ENCODE results near the gene TRPM3.

TRPM3 gene

DNA sequence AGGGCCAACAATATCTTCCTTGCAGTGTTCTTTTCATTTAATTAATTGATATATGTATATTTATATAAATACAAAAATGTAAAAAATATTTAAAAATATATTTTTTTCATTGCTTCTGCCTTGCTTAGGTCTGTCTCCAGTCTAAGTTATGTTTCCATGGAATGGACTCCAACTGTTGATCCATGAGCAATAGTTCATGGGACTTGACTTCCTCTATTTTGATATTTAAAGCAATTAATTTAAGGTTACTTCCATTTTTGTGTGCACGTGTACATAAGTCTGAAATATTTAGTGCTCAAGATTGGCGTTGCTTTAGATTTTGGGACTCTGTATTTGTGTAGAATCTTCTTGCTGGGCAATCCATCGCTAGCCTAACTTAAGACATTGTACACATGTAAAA is 551.6 kb downstream of the TRPM3 start:
- no peak for DNase-seq

DNA sequence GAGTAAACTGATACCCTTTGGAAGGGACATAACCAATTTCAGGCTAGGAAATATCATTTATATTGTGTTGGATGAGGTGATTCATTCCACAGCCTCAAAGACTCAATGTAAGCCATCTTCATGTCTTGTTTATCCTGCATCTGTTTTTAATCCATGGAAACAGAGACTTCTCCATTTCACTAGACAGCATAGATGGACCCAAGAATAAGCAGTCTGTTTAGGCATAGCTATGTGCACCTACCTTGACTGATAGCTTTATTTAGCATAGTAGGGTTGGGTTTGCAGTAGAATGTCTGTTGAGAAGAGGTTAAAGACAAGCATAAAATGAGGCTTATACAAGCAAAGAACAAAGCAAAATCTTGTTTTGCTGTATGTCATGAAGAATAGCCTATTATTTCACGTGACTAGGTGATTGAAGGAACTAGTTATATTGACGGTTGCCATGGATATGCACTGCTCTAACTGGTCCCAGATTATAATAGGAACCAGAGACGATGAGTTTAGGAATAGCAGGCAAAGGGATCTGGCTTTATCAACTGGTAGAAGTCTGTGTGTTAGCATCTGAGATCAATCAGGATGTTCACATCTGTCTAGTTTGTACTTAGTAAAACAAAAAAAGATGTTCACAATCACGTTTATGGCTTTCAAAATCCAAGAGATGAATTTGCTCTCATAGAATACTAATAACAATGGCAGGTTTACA is 552.2 kb downstream of the TRPM3 start:
- no peak for DNase-seq

DNA sequence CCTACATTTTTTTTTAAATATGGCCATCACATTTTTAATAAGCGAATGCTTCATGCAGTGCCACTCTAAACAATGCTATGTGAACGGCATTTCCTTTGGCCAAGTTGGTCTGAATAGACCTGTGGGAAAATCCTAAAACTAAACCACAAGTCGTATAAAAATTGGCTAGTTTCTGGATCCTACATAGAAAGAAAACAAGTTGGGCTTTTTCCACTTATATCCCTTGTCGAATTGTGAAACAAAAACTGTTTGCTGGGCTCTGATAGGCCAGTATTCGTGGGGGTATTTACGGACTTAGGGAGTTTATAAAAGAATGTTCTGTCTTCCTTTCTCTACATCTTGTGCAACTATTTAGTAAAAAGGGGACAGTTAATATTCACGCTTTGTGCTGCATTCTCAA is 553.9 kb downstream of the TRPM3 start:
- no peak for DNase-seq

DNA sequence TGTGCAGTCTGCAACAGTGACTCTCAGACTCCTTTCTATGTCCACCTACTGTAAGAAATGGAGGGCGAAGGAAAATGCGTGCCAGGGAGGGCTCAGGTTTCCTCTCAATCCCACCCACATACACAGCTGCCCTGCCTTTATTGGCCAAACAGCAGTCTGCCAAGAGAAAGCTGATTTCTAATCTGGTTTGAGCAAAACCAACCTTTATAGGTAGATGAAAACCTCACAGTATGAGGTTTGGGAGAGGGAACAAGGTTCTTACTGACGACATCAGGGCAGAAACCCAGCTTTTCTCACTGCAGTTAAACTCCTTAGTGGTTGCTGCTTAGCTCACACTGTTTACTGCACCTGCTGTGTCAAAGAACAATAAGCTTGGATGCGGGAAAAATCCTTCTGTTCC is 554.7 kb downstream of the TRPM3 start:
- DNase-seq = no peak

DNA sequence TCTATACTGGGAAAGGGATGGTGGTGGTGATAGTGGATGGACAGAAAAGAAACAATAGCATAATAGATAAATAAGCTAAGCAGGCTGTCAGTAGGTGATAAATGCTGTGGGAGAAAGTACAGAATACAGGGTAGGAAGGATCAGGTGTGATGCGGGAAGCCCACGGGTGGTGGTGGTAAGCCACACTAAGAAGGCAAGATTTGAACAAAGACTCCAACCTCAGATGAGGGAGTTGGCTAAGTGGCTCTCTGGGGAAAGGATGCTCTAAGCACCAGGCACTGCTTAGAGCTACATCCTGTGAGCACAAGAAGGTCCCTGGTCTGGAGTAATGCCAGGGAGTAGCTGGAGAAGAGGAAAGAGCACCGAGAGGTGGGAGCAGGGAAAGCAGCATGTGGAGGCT is 555.4 kb downstream of the TRPM3 start:
- DNase-seq = no peak

DNA sequence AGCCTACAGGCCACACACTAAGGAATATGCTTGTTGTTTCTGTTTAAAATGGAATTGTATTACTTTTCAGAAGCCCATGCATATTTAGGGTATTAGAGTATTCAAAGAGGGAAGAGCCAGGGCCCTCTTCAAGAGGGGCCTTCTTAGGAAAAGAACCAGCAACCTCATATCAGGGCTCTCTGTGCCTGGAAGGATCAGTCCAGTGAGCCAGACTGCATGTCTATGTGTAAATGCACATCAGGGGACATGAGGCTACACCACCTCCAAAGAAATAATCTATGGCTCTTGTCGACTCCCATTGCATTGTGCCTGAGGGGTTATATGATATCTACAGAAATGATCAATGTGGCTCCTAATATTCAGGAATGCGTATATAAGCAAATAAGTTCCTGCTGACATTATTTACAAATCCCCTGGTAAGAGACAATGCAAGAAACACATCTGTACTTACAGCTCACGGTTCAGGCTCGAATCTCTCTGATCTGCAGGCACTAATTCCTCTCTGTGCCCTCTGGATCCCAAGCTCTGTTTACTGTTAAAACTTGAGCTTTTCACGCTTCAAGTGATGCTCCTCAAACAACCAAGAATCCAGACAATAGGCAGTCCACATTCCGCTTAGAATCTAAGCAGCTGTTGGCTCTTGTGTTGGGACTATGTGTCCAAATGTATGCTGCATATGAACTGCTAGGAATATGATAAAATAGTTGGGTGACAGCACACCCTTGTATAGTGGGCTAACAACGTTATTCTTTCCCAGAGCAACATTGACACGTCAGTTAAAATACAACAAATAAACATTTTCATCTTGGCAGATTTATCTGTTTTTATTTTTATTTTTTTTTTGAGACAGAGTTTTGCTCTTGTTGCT is 556.7 kb downstream of the TRPM3 start:
- no peak for DNase-seq

DNA sequence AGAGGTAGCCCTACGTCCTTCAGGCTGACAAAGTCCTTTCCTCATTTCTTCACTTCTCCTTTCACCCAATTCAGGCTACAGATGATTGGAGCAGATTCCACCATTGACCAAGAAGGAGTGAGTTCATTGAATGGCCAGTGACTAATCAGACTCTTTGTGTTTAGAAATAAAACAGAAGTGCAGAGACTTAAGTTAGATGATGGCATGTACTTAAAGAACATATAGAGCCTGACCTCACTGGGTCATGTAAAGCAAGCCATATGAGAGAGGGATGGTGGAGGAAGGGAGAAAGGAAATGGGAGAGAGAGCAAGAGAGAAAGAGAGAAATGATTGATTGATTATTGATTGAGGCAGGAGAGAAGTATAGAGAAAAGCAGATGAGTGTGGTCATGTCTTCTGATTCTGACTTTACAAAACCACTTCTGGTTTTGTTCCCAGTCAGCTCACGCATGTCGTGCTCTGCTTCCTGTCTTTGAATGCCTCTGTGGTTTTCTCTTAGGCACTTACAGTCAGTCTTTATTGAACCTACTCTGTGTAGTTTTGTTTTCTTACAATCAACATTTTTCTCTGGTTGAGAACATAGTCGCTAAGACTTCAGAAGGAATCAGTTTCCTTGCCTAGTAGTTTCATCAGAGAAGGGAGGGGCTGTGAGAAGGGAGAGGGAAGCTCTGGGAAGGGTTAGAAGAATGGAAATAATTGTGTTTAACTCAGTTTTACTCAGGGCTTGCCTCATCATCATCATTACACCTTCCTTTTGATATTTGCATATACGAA is 557.8 kb downstream of the TRPM3 start:
- peak; percentile 21 for DNase-seq

DNA sequence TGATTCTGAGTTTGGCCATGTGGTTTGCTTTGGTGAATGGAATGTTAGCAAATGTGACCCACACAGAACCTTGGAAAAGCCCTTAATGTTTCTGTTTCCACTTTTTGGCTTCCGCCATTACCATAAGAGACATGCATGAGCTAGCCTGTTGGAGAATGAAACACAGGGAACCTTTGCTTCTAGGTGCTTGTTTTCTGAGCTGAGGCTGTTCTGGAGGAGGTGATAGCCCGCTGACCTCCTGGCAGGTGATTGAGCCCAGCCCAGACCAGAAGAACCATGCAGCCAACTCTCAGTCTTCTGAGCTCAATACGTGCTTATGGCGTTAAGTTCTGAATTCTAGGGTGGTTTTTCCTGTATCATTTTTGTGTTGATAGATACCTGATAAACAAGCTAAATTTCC is 558.4 kb downstream of the TRPM3 start:
- no peak for DNase-seq

DNA sequence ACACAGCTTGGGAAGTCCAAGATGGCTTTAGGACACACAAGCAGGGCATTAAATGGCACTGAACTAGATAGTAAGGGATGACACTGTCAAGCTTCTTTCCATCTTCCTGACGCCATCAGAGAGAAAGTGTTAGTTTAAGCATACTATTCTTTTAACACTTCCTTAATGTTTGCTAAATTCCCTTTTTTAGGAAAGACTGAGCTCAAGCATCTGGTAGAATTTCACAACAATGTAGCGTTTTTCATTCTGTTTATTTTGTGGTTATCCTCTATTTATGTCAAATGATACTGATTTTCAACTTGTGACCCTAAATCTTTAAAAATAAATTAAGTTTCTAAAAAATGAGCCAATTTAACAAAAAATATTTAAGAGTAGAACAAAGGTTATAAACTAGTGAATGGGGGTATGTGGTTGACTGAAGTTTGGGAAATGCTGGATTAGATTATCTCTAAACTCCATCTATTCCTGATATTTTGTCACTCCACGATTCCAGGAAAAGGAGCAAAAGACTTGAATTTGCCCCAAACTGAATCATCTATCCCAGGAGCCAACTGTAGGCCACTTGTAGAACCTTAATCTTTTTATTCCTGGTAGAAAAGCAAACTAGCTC is 559.5 kb downstream of the TRPM3 start:
- DNase-seq = no peak

DNA sequence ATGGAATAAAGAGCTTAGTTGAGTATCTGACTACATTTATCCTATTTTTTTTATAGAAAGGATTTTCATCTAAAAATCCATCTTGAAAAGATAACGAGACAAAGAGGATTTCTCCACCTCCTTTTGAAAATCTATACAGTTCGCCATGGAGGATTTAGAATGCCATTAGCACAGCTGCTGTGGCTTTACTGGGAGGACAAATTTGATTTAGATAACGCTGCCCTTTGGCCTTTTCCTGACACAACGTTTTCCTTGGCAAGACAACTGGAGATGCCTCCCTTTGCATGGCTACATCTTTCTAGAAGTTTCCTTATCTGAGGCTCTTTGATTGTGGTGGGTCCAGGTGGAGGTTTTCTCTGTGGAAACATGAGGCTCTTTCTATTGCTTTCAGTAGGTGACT is 560.3 kb downstream of the TRPM3 start:
- DNase-seq = no peak

DNA sequence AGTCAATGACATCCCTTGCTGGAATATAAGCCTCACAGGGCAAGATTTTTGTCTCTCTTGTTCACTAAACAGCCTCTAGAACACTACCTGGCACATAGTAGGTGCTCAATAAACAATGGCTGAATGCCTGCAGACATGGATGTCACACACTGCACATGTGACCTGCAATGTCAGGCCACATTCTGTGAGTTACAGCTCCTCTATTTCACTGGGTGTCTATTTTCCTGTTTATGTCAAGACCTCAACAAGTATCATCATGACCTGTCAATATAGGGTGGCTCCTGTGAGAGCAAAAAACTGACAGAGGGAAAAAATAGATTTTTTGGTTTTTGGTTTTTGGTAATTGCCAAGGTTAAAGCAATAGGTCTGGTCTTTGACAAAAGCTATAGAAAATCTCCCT is 562.3 kb downstream of the TRPM3 start:
- DNase-seq = no peak

DNA sequence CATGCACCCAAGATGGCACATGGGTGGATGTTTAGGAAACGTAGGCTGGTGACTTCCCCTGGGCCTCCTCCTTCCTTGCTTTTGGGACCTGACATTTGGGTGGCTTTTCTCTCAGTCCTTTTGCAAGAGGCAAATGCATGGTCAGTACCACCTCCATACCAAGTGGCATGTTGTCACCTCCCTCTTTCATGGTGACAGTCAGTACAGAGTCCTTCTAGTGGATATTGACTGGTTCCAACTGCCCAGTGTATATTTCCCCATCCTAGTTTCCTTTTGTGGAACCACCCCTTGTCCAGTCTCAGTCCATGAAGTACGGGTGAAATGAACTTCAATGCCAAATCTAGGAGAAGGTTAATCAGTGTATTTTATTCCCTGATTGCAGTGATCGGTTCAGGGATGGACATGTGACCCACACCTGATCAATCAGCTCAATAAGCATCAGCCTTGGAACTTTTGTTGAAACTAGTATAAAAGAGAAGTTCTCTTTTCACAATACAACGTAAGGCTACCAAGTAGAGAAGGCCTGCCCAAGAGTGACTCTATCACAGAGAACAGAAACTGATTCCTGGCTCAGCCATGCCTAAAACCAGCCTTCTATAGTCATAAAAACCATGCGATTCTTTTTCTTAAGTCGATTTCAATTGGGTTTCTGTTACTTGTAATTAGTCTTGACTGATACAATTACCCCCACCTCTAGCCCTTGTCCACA is 563.6 kb downstream of the TRPM3 start:
- DNase-seq = no peak

DNA sequence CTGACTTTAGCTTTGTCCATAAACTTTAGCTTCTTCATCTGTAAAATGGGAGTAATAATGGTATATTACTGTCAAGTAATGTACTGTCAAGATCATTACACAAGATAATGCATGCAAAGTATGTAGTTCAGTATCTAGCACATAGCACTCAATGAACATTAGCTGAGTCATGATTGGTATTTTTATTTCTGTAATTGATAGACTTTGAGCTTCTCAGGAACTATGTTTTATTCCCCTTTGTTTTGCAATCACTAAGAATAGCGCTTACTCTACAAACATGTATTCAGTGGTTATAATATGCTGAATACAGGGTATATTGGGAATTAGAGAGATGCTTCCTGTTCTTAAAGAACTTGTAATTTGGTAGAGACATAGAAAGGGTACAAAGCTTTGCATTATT is 564.6 kb downstream of the TRPM3 start:
- no peak for DNase-seq

DNA sequence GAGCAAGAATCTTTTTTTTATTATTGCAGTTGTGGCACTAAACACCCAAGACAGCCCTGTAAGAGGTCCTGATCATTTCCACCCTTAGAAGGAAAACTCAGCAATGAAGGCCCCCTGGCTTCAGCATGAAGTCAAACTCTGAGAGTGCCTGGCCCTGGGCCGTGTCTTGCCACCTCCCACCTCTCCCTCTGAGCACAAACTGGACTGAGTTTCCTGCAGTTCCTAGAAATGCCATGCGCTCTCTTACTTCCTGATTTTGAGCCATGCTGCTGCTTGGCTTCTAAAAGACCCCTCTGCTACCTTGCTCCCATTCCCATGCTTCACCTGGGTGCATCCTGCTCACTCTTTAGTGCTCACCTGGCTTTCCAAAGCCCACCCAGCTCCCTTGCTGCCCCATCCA is 566.5 kb downstream of the TRPM3 start:
- no peak for DNase-seq

DNA sequence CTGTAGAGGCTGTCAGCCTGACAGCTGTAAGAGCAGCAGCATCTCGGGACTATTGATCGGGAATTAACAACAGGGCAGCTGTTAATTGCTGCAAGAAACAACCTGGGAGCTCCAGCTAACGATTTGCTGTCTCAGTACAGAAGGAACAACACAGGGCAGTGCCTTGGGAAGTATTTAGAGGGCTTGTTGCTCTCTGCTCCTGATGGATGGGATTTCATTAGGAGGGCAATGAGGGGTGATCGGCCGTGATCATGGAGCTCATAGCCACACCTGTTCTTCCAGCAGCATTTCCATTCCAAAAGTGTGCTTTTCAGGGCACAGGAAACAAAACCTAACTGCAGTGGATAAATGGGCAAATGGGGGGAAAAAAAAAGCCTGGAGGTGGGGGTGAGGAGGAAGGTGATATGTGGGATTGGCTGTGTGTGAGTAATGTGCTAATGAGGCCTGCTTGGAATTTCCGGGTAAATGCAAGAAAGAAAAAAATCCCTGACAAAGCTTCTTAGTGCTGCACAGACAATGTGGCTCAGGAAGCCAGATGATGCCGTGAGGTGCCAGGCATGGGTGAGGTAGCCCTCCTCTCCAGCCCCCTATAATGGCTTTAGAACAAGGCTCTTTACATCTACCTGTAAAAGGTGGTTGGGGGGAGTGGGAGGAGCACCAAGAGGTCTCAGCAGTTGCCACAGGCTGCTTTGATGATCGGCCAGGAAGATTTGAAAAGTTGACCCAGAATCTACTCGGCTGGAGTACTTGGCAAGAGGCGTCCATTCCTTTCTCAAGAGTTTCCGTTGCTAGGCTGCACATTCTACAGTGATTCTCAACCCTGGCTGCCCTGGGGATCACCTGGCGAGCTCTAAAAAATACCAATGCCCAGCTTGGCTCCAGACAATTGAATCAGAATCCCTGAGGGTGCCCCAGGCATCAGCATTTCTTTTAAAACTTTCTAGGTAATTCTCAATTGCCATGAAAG is 567.4 kb downstream of the TRPM3 start:
- DNase-seq = no peak

DNA sequence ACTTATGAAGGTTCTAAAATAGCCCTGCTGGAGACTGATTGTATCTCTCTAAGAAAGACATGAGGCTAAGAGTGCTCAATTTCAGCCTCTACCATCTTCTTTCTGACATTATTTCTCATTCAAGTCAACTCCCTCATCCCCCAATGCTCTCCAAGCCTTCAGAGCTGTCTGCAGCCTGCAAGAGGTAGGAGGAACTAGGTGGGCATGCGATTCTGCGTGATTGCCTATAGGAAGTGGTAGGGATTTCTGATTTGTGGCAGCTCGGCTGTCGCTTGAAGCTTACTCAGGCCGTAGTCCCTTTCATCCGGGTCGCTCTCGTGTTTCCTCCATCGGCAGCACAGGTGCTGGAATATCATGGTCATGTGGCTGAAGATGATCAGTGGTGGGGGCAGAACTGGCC is 568.9 kb downstream of the TRPM3 start:
- DNase-seq = no peak

DNA sequence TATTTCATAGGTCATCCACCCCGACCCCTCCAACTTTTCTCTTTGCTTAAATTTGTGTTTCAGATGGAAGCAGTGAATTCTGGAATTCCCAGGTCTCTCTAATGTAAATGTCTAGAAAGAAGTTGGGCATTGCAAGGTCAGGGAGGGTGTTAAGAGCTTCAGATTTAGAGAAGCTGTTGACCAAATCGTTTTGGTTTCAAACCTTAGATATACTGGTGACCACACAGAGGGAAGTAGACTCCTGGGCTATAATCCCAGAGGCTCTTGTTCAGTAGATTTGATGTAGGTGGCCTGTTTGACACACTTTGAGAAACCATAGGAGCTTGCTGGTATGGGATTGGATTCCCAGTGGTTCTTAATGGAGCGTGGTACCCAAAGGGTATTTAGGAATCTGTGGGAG is 569.6 kb downstream of the TRPM3 start:
- no peak for DNase-seq

DNA sequence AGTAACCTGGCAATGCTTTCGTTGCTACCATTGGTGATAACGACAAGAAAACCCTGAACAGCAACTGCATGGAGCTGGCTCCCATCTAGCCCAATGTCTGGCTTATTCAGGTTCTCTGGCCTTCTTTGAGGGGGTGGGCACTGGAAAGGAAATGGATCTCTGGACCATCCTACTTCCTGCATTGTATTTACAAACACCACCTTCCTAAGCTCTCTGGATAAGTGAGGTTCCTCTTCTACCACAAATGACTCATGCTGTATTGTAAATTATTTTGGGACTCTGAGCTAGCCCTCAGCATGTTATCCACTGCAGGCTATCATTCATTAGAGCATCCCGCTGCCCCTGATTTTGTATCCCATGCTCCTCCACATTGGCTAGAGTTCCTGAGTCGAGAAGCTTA is 570.0 kb downstream of the TRPM3 start:
- no peak for DNase-seq

DNA sequence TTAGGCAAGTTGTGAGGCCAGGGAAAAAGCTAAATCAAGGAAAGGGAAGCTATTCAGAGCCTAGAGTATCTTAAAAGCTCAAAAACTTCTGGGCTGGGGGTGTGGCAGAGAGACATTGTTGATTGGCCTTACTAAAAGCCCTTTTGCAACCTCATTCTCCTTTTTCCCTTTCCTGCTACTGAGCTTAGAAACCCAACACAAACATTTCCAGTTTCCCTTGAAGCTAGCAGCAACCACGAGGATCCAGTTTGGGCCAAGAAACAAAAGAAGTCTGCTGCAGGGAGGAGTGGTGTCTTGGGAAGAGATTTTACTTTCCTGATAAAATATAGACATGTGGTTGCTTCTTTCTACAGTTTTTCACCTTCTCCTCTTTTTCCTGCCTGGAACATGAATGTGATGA is 571.5 kb downstream of the TRPM3 start:
- no peak for DNase-seq

DNA sequence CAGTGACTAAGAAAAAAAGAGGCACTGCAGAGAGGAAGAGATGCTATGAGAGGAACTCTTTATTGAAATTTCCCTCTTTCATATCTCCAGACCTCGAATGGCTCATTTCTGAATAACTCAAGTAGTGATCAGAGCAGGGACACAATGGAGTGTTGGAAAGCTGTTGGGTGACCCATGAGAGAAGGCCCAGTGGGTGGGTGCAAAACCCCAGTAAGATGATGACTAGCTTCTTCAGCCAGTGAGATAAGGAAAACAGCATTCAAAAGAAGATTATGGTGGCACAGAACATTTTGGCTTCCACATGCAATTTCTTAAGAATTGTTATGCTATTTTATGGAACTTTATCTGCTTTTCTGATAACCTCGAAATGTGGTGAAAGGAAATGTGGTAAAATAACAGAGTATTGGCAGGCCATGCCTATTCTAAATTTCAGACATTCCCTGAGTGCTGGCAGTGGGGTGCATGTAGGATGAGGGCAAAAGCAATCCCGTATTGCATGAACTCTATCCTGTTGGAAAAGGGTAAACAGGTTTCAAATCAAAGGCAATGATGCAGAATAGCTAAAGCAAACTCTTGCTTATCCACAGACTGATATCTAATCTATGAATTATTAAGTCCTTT is 579.0 kb downstream of the TRPM3 start:
- DNase-seq = no peak

DNA sequence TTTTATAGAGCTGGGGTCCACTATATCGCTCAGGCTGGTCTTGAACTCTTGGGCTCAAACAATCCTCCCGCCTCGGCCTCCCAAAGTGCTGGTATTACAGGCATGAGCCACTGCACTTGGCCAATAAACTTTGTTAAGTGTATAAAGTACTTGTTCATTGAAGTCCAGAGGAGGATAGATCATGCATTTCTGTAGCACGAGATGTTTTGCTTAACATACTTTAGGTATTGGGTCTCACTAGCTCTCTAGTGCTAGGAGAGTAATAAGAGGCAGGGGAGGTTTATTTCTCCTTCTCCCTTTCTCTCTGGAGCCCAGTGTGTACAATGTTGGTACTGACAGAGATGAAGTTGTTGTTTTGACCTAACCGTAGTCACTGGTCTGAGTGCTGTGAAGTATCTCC is 581.4 kb downstream of the TRPM3 start:
- no peak for DNase-seq

Data from activated T-cell treated with anti-CD3 and anti-CD28 coated beads, Interleukin-2, amount 50 U/mL, for 1 hour (primary cell).